Neural cell (in vitro differentiated cells): ENCODE measurements around the gene IFNL3. TPM values are rescaled to one million over a fixed set of nuclear protein-coding genes. Genes with fewer than 3 reads are reported as not detected.

Experiments used
- H2AFZ ChIP-seq: fragments of 200-600, 300-800 bp; sonication (generic), shearing (Covaris generic); 2 replicates; pipeline ENCODE4 v1.6.0; 2014; ENCODE audit warnings: low read depth, mild to moderate bottlenecking, antibody characterized with exemption, low read length, moderate library complexity
- H3F3A ChIP-seq: fragments of 200-600 bp; shearing (Covaris generic); 2 replicates; pipeline ENCODE4 v1.6.1; 2016; ENCODE audit warnings: mild to moderate bottlenecking, moderate library complexity, mixed read lengths, antibody characterized with exemption, low read length; ENCODE audit not compliant: insufficient read depth, poor library complexity, severe bottlenecking
- H3K27ac ChIP-seq: fragments of 200-600, 300-800 bp; sonication (generic), shearing (Covaris generic); 2 replicates; pipeline ENCODE4 v1.5.1; 2014; ENCODE audit warnings: mild to moderate bottlenecking, low read length, moderate library complexity
- H3K27me3 ChIP-seq: fragments of 300-800, 200-600 bp; sonication (generic), shearing (Covaris generic); 2 replicates; pipeline ENCODE4 v1.6.0; 2014; ENCODE audit warnings: mild to moderate bottlenecking, low read depth, low read length, moderate library complexity; ENCODE audit not compliant: insufficient read depth
- H3K36me3 ChIP-seq: fragments of 300-800, 200-600 bp; sonication (generic), shearing (Covaris generic); 2 replicates; pipeline ENCODE4 v1.5.1; 2014; ENCODE audit warnings: mild to moderate bottlenecking, antibody characterized with exemption, low read length, moderate library complexity; ENCODE audit not compliant: insufficient read depth
- H3K4me2 ChIP-seq: fragments of 300-800, 200-600 bp; sonication (generic), shearing (Covaris generic); 2 replicates; pipeline ENCODE4 v1.6.0; 2014; ENCODE audit warnings: mild to moderate bottlenecking, low read length
- H3K4me3 ChIP-seq: fragments of 300-800, 200-600 bp; sonication (generic), shearing (Covaris generic); 2 replicates; pipeline ENCODE4 v1.5.1; 2014; ENCODE audit warnings: mild to moderate bottlenecking, low read length, moderate library complexity
- H3K79me2 ChIP-seq: fragments of 200-600 bp; shearing (Covaris generic); replicated peaks from 2 replicates; pipeline ENCODE4 v1.6.0; 2014; ENCODE audit warnings: mild to moderate bottlenecking, low read length, moderate library complexity; ENCODE audit not compliant: insufficient read depth
- H3K9ac ChIP-seq: fragments of 300-800, 200-600 bp; sonication (generic), shearing (Covaris generic); 2 replicates; pipeline ENCODE4 v1.6.1; 2016; ENCODE audit warnings: mild to moderate bottlenecking, low read length, mixed read lengths
- H3K9me2 ChIP-seq: fragments of 200-600 bp; shearing (Covaris generic); 2 replicates; pipeline ENCODE4 v1.6.1; 2016; ENCODE audit warnings: mild to moderate bottlenecking, low read length, mixed read lengths; ENCODE audit not compliant: insufficient read depth
- H3K9me3 ChIP-seq: fragments of 200-600, 300-800 bp; sonication (generic), shearing (Covaris generic); 2 replicates; pipeline ENCODE4 v1.6.1; 2016; ENCODE audit warnings: mild to moderate bottlenecking, mixed run types, low read length, moderate library complexity, mixed read lengths
- H4K20me1 ChIP-seq: fragments of 200-600 bp; shearing (Covaris generic); 2 replicates; pipeline ENCODE4 v1.6.1; 2016; ENCODE audit warnings: mild to moderate bottlenecking, mixed run types; ENCODE audit not compliant: insufficient read depth
- EP300 ChIP-seq: fragments of 450-650 bp; conservative IDR thresholded peaks from 2 replicates; pipeline ENCODE4 v1.6.1; 2014; ENCODE audit warnings: antibody characterized with exemption, mild to moderate bottlenecking, moderate library complexity; ENCODE audit not compliant: poor library complexity, severe bottlenecking
- EZH2 ChIP-seq: fragments of 200-600, 300-800 bp; shearing (Covaris generic), sonication (generic); IDR thresholded peaks from 2 replicates; pipeline ENCODE4 v1.6.1; 2014; ENCODE audit warnings: antibody characterized with exemption, low read length, borderline replicate concordance, mild to moderate bottlenecking; ENCODE audit not compliant: insufficient read depth, poor library complexity, severe bottlenecking
- MXI1 ChIP-seq: fragments of 450-650 bp; conservative IDR thresholded peaks from 2 replicates; pipeline ENCODE4 v1.6.1; 2014; ENCODE audit warnings: antibody characterized with exemption, mild to moderate bottlenecking; ENCODE audit not compliant: poor library complexity, severe bottlenecking
- POLR2AphosphoS5 ChIP-seq: IDR thresholded peaks from 2 replicates; pipeline ENCODE4 v1.6.1; 2012
- RAD21 ChIP-seq: fragments of 450-650 bp; conservative IDR thresholded peaks from 2 replicates; pipeline ENCODE4 v1.6.1; 2014; ENCODE audit warnings: antibody characterized with exemption, mild to moderate bottlenecking, moderate library complexity
- SMC3 ChIP-seq: fragments of 450-650 bp; conservative IDR thresholded peaks from 2 replicates; pipeline ENCODE4 v1.6.1; 2014; ENCODE audit warnings: antibody characterized with exemption, mild to moderate bottlenecking, moderate library complexity; ENCODE audit not compliant: poor library complexity
- TAF1 ChIP-seq: IDR thresholded peaks from 2 replicates; pipeline ENCODE4 v1.6.1; 2012; ENCODE audit warnings: low read depth
- polyA plus RNA-seq: library from polyadenylated mRNA; depleted of rRNA; stranded (reverse); fragments of >200 nt; gene quantifications from 2 replicates; pipeline ENCODE4 v1.2.3, GENCODE V29; 2014
- TF ChIP-seq, protein P1 (sequence below): fragments of 450-650 bp; IDR thresholded peaks from 2 replicates; pipeline ENCODE4 v1.5.1; 2014; ENCODE audit warnings: antibody characterized with exemption, mild to moderate bottlenecking, moderate library complexity; ENCODE audit not compliant: poor library complexity, severe bottlenecking
- TF ChIP-seq, protein P2 (sequence below): IDR thresholded peaks from 2 replicates; pipeline ENCODE4 v1.6.1; 2012; ENCODE audit warnings: borderline replicate concordance

The IFNL3 gene
- polyA plus RNA-seq, 1 donor from 2014 or later: not detected

DNA sequence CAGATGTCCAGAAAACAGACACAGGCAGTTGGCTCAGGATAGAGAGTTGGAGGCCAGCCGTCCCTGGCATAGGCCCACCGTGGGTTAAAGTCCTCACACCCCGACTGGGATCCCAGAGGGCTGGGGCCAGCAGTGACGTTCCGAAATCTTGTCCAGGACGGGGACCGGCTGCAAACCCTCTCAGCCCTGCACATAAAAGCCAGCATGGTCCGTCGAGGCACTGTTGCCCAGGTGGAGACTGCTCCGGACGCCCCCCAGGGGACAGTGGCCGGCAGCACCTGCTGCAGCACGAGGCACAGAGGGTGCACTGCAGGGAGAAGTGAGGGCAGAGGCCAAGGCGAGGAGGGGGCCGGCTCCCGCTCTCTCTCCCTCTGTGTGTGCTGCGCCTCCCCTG is 19.1 kb upstream of the IFNL3 start:
- H3K9me3 ChIP-seq: no peaks in the 10 kb centered on the region
- no peaks in the 10 kb centered on the region for H4K20me1 ChIP-seq
- H3K4me2 ChIP-seq: no peak overlapping the region
- no peaks in the 10 kb centered on the region for H3K79me2 ChIP-seq
- H3K9ac ChIP-seq: no peak overlapping the region
- H3K27ac ChIP-seq: no peak overlapping the region
- H2AFZ ChIP-seq: no peak overlapping the region
- TF ChIP-seq EP300 (no peak), EZH2 (peak; percentile 24)
- no peaks in the 10 kb centered on the region for H3K9me2 ChIP-seq
- H3K4me3 ChIP-seq: peak overlapping the region; percentile 35
- no peaks in the 10 kb centered on the region for H3F3A ChIP-seq
- H3K27me3 ChIP-seq: peaks cover 43% of the 10 kb centered on the region
- no peaks in the 10 kb centered on the region for H3K36me3 ChIP-seq

DNA sequence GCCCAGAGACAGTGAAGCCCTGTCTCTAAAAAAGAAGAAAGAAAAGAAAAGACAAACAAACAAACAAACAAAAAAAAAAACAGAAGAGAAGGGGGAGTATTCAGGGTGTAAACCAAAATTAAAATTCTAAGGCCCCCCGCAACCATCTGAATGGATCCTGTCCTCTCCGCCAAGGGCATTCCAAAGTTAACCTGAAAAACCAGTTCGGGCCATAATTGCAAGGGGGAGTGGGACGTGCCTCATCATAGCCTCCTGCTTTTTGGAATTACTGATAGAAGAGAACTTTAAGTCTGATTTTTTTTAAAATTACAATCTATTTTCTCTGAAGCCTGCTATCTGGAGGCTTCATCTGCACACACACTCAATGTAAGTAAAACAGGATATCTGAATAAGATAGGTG is 17.7 kb upstream of the IFNL3 start:
- Histone ChIP-seq H3K9ac (no peak overlapping the region), H3F3A (no peaks in the 10 kb centered on the region), H3K79me2 (no peaks in the 10 kb centered on the region), H3K4me2 (no peak overlapping the region), H4K20me1 (no peaks in the 10 kb centered on the region), H3K9me2 (no peaks in the 10 kb centered on the region), H3K36me3 (no peaks in the 10 kb centered on the region), H3K27ac (no peak overlapping the region), H3K4me3 (no peak overlapping the region), H3K27me3 (peaks cover 43% of the 10 kb centered on the region), H2AFZ (no peak overlapping the region), H3K9me3 (no peaks in the 10 kb centered on the region)
- TF ChIP-seq EZH2: no peak
- no peak for TF ChIP-seq SMC3
- no peak for TF ChIP-seq TAF1
- TF ChIP-seq RAD21: no peak
- no peak for TF ChIP-seq EP300
- no peak for TF ChIP-seq MXI1
- TF ChIP-seq, protein P1, sequence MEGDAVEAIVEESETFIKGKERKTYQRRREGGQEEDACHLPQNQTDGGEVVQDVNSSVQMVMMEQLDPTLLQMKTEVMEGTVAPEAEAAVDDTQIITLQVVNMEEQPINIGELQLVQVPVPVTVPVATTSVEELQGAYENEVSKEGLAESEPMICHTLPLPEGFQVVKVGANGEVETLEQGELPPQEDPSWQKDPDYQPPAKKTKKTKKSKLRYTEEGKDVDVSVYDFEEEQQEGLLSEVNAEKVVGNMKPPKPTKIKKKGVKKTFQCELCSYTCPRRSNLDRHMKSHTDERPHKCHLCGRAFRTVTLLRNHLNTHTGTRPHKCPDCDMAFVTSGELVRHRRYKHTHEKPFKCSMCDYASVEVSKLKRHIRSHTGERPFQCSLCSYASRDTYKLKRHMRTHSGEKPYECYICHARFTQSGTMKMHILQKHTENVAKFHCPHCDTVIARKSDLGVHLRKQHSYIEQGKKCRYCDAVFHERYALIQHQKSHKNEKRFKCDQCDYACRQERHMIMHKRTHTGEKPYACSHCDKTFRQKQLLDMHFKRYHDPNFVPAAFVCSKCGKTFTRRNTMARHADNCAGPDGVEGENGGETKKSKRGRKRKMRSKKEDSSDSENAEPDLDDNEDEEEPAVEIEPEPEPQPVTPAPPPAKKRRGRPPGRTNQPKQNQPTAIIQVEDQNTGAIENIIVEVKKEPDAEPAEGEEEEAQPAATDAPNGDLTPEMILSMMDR: no peak
- TF ChIP-seq, protein P2, sequence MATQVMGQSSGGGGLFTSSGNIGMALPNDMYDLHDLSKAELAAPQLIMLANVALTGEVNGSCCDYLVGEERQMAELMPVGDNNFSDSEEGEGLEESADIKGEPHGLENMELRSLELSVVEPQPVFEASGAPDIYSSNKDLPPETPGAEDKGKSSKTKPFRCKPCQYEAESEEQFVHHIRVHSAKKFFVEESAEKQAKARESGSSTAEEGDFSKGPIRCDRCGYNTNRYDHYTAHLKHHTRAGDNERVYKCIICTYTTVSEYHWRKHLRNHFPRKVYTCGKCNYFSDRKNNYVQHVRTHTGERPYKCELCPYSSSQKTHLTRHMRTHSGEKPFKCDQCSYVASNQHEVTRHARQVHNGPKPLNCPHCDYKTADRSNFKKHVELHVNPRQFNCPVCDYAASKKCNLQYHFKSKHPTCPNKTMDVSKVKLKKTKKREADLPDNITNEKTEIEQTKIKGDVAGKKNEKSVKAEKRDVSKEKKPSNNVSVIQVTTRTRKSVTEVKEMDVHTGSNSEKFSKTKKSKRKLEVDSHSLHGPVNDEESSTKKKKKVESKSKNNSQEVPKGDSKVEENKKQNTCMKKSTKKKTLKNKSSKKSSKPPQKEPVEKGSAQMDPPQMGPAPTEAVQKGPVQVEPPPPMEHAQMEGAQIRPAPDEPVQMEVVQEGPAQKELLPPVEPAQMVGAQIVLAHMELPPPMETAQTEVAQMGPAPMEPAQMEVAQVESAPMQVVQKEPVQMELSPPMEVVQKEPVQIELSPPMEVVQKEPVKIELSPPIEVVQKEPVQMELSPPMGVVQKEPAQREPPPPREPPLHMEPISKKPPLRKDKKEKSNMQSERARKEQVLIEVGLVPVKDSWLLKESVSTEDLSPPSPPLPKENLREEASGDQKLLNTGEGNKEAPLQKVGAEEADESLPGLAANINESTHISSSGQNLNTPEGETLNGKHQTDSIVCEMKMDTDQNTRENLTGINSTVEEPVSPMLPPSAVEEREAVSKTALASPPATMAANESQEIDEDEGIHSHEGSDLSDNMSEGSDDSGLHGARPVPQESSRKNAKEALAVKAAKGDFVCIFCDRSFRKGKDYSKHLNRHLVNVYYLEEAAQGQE: no peak
- no peak for TF ChIP-seq POLR2AphosphoS5

DNA sequence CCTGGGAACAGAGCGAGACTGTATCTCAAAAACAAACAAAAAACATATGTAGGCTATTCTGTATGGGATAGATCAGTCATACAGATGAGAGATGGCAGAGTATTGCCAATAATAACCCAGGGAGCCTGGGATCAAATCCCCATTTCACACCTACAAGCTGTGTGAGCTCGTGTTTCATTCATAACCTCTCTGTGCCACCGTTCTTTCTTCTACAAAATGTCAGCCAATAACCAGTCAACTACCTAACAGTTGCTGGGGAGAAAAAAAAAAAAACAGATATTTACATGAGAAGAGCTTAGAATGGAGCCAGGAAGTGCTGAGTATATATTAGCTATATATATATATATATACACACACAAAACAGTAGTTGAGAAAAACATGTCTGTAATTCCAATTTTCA is 16.9 kb upstream of the IFNL3 start:
- Histone ChIP-seq H3K9me2 (no peaks in the 10 kb centered on the region), H3K4me3 (no peak overlapping the region), H3K27ac (no peak overlapping the region), H3K79me2 (no peaks in the 10 kb centered on the region), H3F3A (no peaks in the 10 kb centered on the region), H3K9me3 (no peaks in the 10 kb centered on the region), H3K9ac (no peak overlapping the region), H4K20me1 (no peaks in the 10 kb centered on the region), H3K27me3 (peaks cover 43% of the 10 kb centered on the region), H2AFZ (no peak overlapping the region), H3K4me2 (no peak overlapping the region), H3K36me3 (no peaks in the 10 kb centered on the region)
- no peak for TF ChIP-seq SMC3
- TF ChIP-seq, protein P2: no peak
- no peak for TF ChIP-seq RAD21
- TF ChIP-seq EZH2: no peak
- no peak for TF ChIP-seq EP300
- TF ChIP-seq MXI1: no peak
- TF ChIP-seq, protein P1: no peak
- TF ChIP-seq TAF1: no peak
- TF ChIP-seq POLR2AphosphoS5: no peak
